HL-60 (cell line): ENCODE measurements around the gene CNBP.

Experiments
- DNase-seq, 2 experiments: peaks; one replicate each; pipeline ENCODE4 v3.0.0-alpha.2; 2010 to 2020; ENCODE audit warnings: low read depth in 1 of 2, low spot score in 1 of 2
- H3K27ac ChIP-seq: fragments of 250-450 bp; sonication (Bioruptor Pico); replicated peaks from 2 replicates; pipeline ENCODE4 v1.5.1; 2020; ENCODE audit warnings: mild to moderate bottlenecking, moderate library complexity
- H3K27me3 ChIP-seq: fragments of 250-450 bp; sonication (Bioruptor Pico); 2 replicates; pipeline ENCODE4 v1.5.1; 2021; ENCODE audit warnings: mild to moderate bottlenecking, moderate library complexity; ENCODE audit not compliant: insufficient read depth, poor library complexity, severe bottlenecking
- H3K4me3 ChIP-seq: replicated peaks from 2 replicates; pipeline ENCODE4 v1.5.1; 2011; ENCODE audit warnings: mild to moderate bottlenecking, control low read depth, low read length; ENCODE audit not compliant: insufficient read depth
- CTCF ChIP-seq: IDR thresholded peaks from one replicate; pipeline ENCODE4 v1.5.1; 2011; ENCODE audit warnings: low read length, control low read depth, inconsistent platforms; ENCODE audit not compliant: insufficient read depth
- GABPA ChIP-seq: IDR thresholded peaks from 2 replicates; pipeline ENCODE4 v1.6.1; 2012; ENCODE audit warnings: low read depth
- POLR2AphosphoS5 ChIP-seq: IDR thresholded peaks from 2 replicates; pipeline ENCODE4 v1.6.1; 2012; ENCODE audit warnings: low read depth
- REST ChIP-seq: IDR thresholded peaks from 2 replicates; pipeline ENCODE4 v1.6.1; 2012; ENCODE audit warnings: low read depth; ENCODE audit not compliant: insufficient replicate concordance
- SPI1 ChIP-seq: IDR thresholded peaks from 2 replicates; pipeline ENCODE4 v1.6.1; 2012; ENCODE audit warnings: low read depth, mild to moderate bottlenecking, borderline replicate concordance

Gene CNBP

GRCh38 chr3:129211772-129212171 is 28.1 kb upstream of the CNBP start:
- no peak overlapping the region for H3K27ac ChIP-seq
- no peak overlapping the region for H3K4me3 ChIP-seq
- peak in 1 of 2 experiments; percentile 51 for DNase-seq
- TF ChIP-seq REST (no peak), SPI1 (no peak), POLR2AphosphoS5 (no peak), GABPA (no peak), CTCF (no peak)
- H3K27me3 ChIP-seq: no peaks in the 10 kb centered on the region

GRCh38 chr3:129211345-129211744 is 27.6 kb upstream of the CNBP start:
- TF ChIP-seq GABPA (no peak), SPI1 (no peak), CTCF (no peak), POLR2AphosphoS5 (no peak), REST (no peak)
- DNase-seq: no peak
- Histone ChIP-seq H3K4me3 (no peak overlapping the region), H3K27ac (no peak overlapping the region), H3K27me3 (no peaks in the 10 kb centered on the region)

GRCh38 chr3:129207479-129207878 is 23.8 kb upstream of the CNBP start:
- H3K4me3 ChIP-seq: no peak overlapping the region
- no peak overlapping the region for H3K27ac ChIP-seq
- TF ChIP-seq POLR2AphosphoS5 (no peak), REST (no peak), SPI1 (no peak), GABPA (no peak), CTCF (no peak)
- no peaks in the 10 kb centered on the region for H3K27me3 ChIP-seq
- DNase-seq: no peak
